Gastrocnemius medialis (tissue), 4 donors: Measurements from ENCODE around the gene NDUFS1.

Source experiments
- POLR2A ChIP-seq, 2 donors: fragments of 450-650 bp; IDR thresholded peaks; one replicate each; pipeline ENCODE4 v1.6.1; 2017; ENCODE audit warnings: antibody characterized with exemption in 2 of 2, mild to moderate bottlenecking in 2 of 2, moderate library complexity in 2 of 2
- TF ChIP-seq, protein P1 (sequence below), 5 experiments: fragments of 450-650 bp in 3 of 5; fragments of 200-600 bp in 2 of 5; sonication (generic) in 2 of 5; IDR thresholded peaks in 4 of 5; conservative IDR thresholded peaks in 1 of 5; 1 replicate in 4 of 5; 2 replicates in 1 of 5; pipeline ENCODE4 v1.5.1; 2016 to 2019; ENCODE audit warnings: antibody characterized with exemption in 5 of 5, mild to moderate bottlenecking in 3 of 5, moderate library complexity in 3 of 5

DNA sequence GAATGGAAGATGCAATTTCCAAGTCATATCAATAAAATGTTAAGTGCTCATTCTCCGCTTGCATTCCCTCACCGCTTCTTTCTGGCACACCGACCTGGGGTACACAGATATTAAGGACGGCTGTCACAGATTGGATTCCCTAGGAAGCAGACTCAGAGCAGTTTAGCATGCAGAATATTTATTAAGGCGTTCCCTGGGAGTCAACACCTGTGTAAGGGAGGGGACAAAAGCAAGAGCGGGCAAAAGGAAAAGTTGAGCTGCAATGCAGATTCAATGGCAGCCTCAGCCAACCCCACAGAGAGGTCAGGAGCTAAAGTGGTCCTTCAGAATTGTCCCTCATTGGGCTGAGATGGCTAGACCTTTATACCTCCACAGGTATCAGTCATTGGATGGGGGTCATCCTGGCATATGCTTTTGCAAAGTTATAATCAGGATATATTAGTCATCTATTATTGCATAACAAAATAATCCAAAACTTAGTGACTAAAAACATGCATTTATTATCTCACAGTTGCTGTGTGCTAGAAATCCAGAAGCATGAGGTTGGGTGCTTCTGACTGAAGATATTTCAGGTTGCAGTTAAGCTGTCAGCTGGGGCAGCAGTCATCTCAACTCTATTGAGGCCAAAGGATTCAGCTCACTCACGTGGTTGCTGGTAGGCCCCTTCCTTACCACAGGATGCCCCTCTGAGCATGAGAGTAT lies 46.2 kb downstream of the NDUFS1 start:
- TF ChIP-seq, protein P1, sequence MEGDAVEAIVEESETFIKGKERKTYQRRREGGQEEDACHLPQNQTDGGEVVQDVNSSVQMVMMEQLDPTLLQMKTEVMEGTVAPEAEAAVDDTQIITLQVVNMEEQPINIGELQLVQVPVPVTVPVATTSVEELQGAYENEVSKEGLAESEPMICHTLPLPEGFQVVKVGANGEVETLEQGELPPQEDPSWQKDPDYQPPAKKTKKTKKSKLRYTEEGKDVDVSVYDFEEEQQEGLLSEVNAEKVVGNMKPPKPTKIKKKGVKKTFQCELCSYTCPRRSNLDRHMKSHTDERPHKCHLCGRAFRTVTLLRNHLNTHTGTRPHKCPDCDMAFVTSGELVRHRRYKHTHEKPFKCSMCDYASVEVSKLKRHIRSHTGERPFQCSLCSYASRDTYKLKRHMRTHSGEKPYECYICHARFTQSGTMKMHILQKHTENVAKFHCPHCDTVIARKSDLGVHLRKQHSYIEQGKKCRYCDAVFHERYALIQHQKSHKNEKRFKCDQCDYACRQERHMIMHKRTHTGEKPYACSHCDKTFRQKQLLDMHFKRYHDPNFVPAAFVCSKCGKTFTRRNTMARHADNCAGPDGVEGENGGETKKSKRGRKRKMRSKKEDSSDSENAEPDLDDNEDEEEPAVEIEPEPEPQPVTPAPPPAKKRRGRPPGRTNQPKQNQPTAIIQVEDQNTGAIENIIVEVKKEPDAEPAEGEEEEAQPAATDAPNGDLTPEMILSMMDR (IDR thresholded peaks at IDR 0.05 in 4 of 5, conservative IDR thresholded peaks at IDR 0.05 in 1 of 5) = no peak
- no peak for TF ChIP-seq POLR2A (IDR thresholded peaks at IDR 0.05)
